GM12873 (cell line): ENCODE measurements around the gene TMEM163.

Source experiments
- TF ChIP-seq, protein P1 (sequence below): IDR thresholded peaks from 2 replicates; pipeline ENCODE4 v1.5.1; 2012; ENCODE audit warnings: low read depth, mild to moderate bottlenecking, moderate library complexity, low read length, control low read depth; ENCODE audit not compliant: insufficient read depth; ENCODE audit errors: missing control alignments

Gene TMEM163

GRCh38 chr2:134623796-134624195 lies 95.0 kb downstream of the TMEM163 start:
- TF ChIP-seq, protein P1, sequence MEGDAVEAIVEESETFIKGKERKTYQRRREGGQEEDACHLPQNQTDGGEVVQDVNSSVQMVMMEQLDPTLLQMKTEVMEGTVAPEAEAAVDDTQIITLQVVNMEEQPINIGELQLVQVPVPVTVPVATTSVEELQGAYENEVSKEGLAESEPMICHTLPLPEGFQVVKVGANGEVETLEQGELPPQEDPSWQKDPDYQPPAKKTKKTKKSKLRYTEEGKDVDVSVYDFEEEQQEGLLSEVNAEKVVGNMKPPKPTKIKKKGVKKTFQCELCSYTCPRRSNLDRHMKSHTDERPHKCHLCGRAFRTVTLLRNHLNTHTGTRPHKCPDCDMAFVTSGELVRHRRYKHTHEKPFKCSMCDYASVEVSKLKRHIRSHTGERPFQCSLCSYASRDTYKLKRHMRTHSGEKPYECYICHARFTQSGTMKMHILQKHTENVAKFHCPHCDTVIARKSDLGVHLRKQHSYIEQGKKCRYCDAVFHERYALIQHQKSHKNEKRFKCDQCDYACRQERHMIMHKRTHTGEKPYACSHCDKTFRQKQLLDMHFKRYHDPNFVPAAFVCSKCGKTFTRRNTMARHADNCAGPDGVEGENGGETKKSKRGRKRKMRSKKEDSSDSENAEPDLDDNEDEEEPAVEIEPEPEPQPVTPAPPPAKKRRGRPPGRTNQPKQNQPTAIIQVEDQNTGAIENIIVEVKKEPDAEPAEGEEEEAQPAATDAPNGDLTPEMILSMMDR: no peak

DNA sequence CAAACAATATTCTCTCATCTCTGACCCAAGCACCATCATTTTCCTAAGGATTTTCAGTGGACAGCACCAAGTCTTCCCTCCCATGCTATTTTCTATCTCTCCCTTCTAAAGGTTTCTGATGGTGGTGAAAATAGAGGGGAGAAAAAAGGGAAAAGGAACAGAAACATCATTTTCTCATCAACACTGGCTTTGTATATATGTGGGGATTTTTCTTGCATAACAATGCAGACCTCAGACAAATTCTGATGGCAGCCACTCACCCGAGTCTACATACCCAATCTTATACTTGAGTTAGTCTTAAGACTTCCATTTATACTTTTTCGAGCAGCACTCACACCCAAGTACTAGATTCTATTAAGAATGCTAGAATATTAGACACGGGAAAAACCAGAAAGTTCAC lies 95.8 kb downstream of the TMEM163 start:
- TF ChIP-seq, protein P1: no peak

DNA sequence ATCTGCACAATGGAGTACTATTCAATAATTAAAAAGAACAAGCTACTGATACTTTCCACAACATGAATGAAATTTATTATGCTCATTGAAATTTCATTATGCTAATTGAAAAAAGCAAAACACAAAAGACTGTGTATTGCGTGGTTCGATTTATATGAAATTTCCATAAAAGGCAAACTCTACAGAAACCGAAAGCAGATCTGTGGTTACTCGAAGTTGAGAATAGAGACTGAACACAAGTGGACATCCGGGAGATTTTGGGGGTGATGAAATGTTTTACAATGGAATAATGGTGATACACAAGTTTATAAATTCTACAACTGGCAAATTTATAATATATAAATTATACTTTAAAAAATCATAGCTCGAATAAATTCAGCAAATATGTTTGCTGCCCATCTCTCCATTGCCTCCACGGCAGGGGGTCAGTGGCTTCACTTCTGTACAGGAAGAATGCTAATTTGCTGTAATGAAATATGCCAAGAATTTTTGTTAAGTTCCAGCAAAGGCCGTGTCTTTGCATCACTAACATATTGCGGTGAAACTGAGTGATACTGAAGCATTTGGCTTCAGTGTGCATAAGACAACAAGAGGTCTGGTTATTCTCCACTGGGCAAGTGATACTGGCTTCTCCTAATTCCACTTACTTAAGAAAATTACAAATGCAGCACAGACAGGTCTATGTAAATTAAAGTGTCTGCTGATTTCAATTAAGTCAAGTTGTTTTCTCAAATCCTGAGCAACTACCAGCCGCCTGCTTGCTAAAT lies 96.7 kb downstream of the TMEM163 start:
- TF ChIP-seq, protein P1: no peak

DNA sequence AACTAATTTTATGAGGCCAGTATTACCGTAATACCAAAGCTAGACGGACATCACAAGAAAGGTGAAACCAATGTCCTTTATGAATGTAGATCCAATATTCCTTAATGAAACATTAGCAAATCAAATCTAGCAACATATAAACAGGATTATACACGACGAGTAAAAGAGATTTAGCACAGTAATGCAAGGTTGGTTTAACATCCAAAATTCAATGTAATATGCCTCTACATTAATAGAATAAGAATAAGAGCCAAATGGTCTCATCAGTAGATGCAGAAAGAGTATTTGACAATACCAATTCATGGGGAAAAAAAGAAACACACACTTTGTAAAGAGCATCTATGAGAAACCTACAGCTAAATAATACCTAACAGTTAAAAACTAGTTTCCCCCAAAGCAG lies 99.5 kb downstream of the TMEM163 start:
- TF ChIP-seq, protein P1: no peak

GRCh38 chr2:134611316-134611715 lies 107.5 kb downstream of the TMEM163 start:
- TF ChIP-seq, protein P1: no peak

DNA sequence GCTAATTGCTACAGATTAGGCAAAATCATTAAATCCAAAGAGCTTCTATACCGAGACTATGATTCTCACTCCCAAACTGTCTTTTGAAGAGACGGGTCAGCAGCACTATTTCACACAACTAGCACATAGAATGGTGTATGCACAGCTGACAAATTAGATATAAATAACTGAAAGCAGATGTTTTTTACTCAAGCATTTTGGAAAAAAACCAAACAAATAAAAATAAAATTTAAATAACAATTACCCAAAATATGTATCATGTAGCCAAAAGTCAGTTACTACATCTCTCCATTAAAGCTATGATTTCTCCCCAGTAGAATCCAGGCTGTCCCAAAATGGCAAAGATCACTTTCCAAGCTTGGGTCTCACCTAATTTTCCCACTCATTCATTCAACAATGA lies 107.9 kb downstream of the TMEM163 start:
- TF ChIP-seq, protein P1: no peak

GRCh38 chr2:134609924-134610513 lies 108.8 kb downstream of the TMEM163 start:
- TF ChIP-seq, protein P1: no peak
